Measurements from ENCODE around the gene CADM1.

CADM1 gene

DNA sequence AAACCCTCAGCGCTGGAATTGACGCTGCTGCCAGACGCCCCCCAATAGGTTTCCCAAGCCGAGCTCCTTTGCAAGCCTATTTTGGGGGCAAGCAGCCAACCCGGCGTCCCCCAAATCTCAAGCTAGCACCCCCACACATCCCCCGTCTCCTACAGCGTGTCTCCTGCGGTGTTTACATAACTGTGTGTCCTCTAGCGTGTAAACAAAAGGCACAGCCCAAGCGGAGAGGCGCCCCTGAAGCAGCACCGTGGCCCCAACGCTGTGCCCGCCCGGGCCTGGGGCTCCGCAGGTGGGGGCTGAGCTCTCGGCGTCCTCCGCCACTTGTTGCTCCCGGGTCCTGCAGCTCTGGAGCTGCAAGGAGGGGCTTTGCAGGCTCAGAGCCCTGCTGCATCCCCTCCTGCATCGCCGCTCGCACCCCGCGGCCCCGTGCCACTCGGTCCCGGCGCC, 1.6 kb downstream of the CADM1 start:
- Mint-ChIP-seq H3K4me1 (ENCODE audit: low read depth) (peaks cover 22% of the 10 kb centered on the region), H3K27ac (no peak overlapping the region), H3K27me3 (peaks cover 55% of the 10 kb centered on the region), H3K9me3 (no peaks in the 10 kb centered on the region), H3K4me3 (no peak overlapping the region), H3K36me3 (ENCODE audit: low read depth) (no peaks in the 10 kb centered on the region)
- intact Hi-C loops (cut with micrococcal nuclease): loop anchor here (10.0 kb wide), 1 partner anchor 168 kb away; no protein-coding TSS in a partner anchor

DNA sequence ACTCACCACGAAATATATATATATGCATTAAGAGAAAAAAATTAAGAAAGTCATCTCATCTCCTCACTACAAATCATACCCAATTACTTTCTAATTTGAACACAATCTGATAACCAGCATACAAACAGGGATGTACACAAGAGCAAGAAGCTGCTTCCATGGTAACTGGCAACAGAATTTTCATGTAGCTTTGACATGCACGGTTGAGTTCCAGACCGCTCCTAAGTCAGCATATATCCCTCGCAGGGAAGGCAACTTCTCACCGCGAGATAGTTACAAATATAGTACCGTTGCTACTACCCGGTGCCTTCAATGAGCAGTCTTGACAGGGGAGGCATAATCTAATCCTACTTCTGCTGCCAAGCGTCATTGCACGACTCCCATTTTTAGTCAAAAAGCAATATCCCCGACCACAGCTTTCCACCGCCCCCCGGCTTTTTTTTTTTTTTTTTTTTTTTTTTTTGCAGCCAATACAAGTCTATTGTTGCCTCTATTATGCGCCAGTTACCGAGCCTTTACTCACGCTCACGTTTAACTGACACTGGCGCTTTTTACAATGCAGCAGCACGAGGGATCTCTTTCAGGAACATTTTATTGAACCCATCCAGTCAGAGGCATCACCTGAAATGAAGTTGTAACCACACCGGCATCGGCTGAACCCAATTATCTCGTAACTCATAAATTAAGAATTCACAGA, 2.2 kb downstream of the CADM1 start:
- H3K4me3 Mint-ChIP-seq: no peak overlapping the region

DNA sequence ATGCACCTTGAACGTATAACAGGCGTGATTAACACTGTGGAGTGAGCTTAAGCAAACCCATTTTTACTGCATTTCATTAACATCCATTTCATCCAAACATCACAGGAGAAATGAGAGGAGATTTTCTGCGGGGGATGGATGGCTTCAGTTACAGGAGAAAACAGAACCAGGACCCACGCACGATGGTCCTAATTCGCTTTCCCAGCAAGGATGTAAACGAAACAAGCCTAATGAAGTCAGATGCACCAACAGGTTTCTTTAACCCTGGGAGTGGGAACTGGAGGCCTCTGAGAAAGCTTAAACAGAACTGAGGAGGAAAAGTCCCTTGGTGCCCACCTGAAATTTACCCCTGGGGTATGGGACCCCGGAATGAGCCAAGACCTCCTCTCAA, 2.7 kb downstream of the CADM1 start:
- no peaks in the 10 kb centered on the region for H3K36me3 Mint-ChIP-seq (ENCODE audit: low read depth)
- H3K27me3 Mint-ChIP-seq: peaks cover 50% of the 10 kb centered on the region
- H3K9me3 Mint-ChIP-seq: no peaks in the 10 kb centered on the region
- peaks cover 22% of the 10 kb centered on the region for H3K4me1 Mint-ChIP-seq (ENCODE audit: low read depth)
- H3K27ac Mint-ChIP-seq: no peak overlapping the region
- intact Hi-C loops (cut with micrococcal nuclease): loop anchor here (10.0 kb wide), 1 partner anchor 167 kb away; no protein-coding TSS in a partner anchor
- H3K4me3 Mint-ChIP-seq: no peak overlapping the region

More for the DNA sequence above, 2.2 kb downstream of the CADM1 start:
- Mint-ChIP-seq H3K9me3 (no peaks in the 10 kb centered on the region), H3K27ac (no peak overlapping the region), H3K27me3 (peaks cover 51% of the 10 kb centered on the region), H3K4me1 (ENCODE audit: low read depth) (peaks cover 22% of the 10 kb centered on the region), H3K36me3 (ENCODE audit: low read depth) (no peaks in the 10 kb centered on the region)
- intact Hi-C loops (cut with micrococcal nuclease): loop anchor here (10.0 kb wide), 1 partner anchor 167 kb away; no protein-coding TSS in a partner anchor

DNA sequence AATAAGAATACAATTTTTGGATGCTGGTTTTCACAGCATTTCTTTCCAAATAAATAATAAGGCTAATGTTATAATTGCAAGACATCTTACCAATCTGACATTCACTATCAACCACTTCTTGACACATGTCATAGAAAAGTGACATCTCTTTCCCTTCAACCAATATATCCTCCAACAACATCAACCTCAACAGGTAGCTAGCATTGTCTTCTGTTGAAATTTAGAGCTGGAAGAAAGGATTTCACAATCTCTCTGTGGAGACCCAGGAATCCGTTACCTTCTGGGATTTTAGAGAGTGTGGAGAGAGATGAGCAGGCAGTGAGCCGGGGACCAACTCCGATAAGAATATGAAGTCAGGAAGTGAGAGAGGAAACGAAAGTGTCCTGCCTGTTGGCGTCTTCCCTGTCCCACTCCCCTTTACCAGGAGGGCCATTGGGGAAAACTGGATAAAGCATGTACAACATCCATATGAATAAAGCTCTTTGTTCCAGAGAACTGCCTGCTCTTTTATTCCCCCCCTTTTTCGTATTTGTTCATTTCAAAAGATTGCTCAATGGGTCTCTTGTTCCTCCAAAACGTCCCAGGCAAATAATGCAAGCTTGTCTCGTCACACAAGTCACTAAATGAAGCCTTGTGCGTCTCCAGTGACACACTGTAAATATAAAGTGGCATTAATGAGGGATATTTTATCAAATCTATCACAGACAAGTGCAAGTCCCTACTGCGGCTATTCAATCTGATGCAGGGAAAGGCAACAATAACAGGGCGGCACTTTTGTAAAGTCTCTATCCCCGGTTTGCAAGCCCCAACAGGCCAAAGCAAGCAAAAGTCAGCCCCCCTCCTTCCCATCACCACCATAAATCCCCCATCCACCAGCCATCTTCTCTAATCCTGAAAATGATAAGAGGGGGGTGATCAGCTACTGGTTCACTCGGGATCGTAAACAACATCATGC, 3.4 kb downstream of the CADM1 start:
- no peak overlapping the region for H3K4me3 Mint-ChIP-seq
- intact Hi-C loops (cut with micrococcal nuclease): loop anchor here (10.0 kb wide), 1 partner anchor 166 kb away; no protein-coding TSS in a partner anchor
- H3K4me1 Mint-ChIP-seq (ENCODE audit: low read depth): peaks cover 22% of the 10 kb centered on the region
- no peak overlapping the region for H3K27ac Mint-ChIP-seq
- H3K36me3 Mint-ChIP-seq (ENCODE audit: low read depth): no peaks in the 10 kb centered on the region
- H3K9me3 Mint-ChIP-seq: no peaks in the 10 kb centered on the region
- peaks cover 47% of the 10 kb centered on the region for H3K27me3 Mint-ChIP-seq

DNA sequence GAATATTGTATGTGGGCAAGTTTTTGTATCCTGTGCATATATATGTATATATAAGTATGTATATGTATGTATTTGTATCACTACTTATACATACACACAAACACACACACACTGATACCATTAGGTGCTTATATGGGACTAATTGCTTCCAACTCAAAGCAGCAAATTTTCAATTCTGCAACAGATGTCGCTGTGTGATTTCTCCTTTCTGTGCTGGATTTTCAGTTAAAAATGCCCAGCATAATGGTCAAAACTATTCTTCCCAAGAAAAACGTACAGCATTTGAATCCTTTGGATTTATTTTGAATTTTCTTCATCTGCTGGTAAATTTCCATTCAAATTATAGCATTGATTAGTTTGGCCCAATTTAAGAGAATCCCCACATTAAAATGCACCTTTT, 4.3 kb downstream of the CADM1 start:
- Mint-ChIP-seq H3K27ac (no peak overlapping the region), H3K36me3 (ENCODE audit: low read depth) (no peaks in the 10 kb centered on the region), H3K4me1 (ENCODE audit: low read depth) (peaks cover 14% of the 10 kb centered on the region), H3K27me3 (peaks cover 44% of the 10 kb centered on the region), H3K9me3 (no peaks in the 10 kb centered on the region), H3K4me3 (no peak overlapping the region)
- intact Hi-C loops (cut with micrococcal nuclease): loop anchor here (10.0 kb wide), 1 partner anchor 165 kb away; no protein-coding TSS in a partner anchor

DNA sequence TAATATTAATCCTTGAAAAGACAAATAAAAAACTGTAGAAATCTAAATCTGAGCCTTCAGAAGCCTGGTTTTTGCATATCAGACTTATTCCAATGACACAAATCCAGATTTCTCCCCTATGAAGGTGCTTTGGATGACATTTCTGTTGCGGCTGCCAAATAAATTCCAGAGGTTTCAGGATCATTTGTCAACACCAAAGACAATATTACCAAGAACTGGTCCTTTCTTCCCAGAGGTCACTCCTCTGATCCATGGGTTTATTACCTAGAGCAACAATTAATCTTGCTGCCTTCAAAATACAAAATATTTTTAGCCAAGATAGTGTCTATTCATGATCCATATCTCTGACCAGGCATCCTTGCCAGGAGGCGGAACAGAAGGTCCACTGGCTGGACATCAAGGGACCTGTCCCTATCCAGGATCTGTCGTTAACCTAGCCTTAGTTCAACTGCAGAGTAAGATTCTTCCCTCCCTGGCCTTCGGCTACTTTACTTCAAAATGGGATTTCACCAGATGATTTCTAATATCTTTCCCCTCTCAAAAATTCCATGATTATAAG, 4.9 kb downstream of the CADM1 start:
- Mint-ChIP-seq H3K27ac (no peak overlapping the region), H3K9me3 (no peaks in the 10 kb centered on the region), H3K4me1 (ENCODE audit: low read depth) (peaks cover 10% of the 10 kb centered on the region), H3K27me3 (peaks cover 39% of the 10 kb centered on the region), H3K36me3 (ENCODE audit: low read depth) (no peaks in the 10 kb centered on the region), H3K4me3 (no peak overlapping the region)
- intact Hi-C loops (cut with micrococcal nuclease): no loop called here

DNA sequence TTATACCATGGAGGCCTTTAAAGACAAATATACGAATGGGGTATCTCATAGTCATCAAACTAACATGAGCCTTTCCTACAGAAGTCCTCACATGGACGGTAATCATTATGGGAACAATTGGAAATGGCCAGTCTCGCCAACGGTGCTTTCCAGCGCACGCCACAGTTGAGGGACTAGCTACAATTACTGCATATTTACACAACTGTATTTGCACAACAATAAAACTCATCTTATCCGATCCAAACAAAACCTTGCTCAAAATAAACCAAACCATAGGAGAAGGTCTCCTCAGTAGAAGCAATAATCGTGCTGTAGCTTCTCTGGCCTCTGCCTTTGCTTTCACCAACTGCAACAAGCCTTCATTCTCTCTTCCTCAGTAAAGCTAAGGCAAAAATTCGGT, 5.9 kb downstream of the CADM1 start:
- no peak overlapping the region for H3K27ac Mint-ChIP-seq
- intact Hi-C loops (cut with micrococcal nuclease): no loop called here

DNA sequence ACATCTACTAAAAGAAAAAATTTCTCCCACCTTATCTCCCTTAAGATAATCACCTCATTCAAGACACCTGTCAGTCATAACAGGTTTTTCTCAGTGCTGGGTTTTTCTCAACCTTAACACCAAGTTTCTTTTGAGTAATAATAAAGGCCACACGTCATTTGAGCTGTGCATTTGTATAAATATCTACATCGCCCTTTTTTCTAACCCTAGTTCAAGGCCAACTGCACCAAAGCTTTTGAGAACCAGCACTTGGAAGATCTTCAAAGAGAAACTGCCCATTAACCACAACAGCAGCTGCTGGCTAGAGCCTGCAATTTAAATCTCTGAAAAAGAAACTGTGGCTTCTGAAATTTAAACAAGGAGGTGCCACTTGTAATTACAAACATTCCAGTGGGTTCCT, 6.9 kb downstream of the CADM1 start:
- H3K27ac Mint-ChIP-seq: no peak overlapping the region
- no peaks in the 10 kb centered on the region for H3K4me1 Mint-ChIP-seq (ENCODE audit: low read depth)
- H3K9me3 Mint-ChIP-seq: no peaks in the 10 kb centered on the region
- H3K4me3 Mint-ChIP-seq: no peak overlapping the region
- peaks cover 27% of the 10 kb centered on the region for H3K27me3 Mint-ChIP-seq
- H3K36me3 Mint-ChIP-seq (ENCODE audit: low read depth): no peaks in the 10 kb centered on the region
- intact Hi-C loops (cut with micrococcal nuclease): no loop called here

More for the DNA sequence above, 5.9 kb downstream of the CADM1 start:
- H3K4me1 Mint-ChIP-seq (ENCODE audit: low read depth): peaks cover under 1% of the 10 kb centered on the region
- no peaks in the 10 kb centered on the region for H3K9me3 Mint-ChIP-seq
- no peaks in the 10 kb centered on the region for H3K36me3 Mint-ChIP-seq (ENCODE audit: low read depth)
- peaks cover 30% of the 10 kb centered on the region for H3K27me3 Mint-ChIP-seq
- no peak overlapping the region for H3K4me3 Mint-ChIP-seq

DNA sequence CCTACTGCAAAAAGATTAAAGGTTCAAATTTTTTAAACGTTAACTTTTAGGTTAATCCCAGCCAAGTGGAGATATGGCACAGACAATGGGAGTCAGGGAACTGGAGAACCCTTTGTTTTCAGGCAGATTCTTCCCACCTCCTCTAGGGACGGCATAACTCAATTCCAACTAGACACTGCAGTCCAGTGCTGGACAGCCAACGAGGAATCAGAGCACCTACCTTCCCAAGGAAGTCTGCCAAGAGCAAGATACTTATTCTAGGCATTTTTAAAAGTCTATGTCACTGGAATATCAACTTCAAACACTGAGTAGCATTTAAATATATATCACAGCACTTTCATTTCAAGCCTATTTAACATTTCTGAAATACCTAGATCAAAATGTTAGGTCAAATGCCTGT, 7.3 kb downstream of the CADM1 start:
- no peak overlapping the region for H3K27ac Mint-ChIP-seq
- H3K9me3 Mint-ChIP-seq: no peaks in the 10 kb centered on the region
- H3K4me3 Mint-ChIP-seq: no peak overlapping the region
- no peaks in the 10 kb centered on the region for H3K4me1 Mint-ChIP-seq (ENCODE audit: low read depth)
- peaks cover 27% of the 10 kb centered on the region for H3K27me3 Mint-ChIP-seq
- H3K36me3 Mint-ChIP-seq (ENCODE audit: low read depth): no peaks in the 10 kb centered on the region
- intact Hi-C loops (cut with micrococcal nuclease): no loop called here

DNA sequence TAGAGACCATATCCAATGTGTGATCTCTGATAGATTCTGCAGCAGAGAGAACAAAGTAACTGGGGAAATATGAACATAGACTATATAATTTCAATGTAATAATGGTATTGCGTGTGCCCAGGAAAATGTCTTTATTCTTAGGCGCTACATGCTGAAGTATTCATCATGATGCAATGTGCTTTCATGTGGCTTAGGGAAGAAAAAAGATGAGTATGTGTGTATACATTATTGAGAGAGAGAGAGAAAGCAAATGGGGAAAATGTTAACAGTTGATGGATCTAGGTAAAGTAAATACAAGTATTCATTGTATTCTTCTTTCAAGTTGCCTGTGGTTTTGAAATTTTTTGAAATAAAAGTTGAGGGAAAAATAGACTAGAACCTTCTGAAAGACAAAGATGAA, 10.3 kb downstream of the CADM1 start:
- Mint-ChIP-seq H3K36me3 (ENCODE audit: low read depth) (no peaks in the 10 kb centered on the region), H3K27ac (no peak overlapping the region), H3K9me3 (no peaks in the 10 kb centered on the region), H3K4me1 (ENCODE audit: low read depth) (no peaks in the 10 kb centered on the region), H3K4me3 (no peak overlapping the region), H3K27me3 (peaks cover 23% of the 10 kb centered on the region)
- intact Hi-C loops (cut with micrococcal nuclease): no loop called here

DNA sequence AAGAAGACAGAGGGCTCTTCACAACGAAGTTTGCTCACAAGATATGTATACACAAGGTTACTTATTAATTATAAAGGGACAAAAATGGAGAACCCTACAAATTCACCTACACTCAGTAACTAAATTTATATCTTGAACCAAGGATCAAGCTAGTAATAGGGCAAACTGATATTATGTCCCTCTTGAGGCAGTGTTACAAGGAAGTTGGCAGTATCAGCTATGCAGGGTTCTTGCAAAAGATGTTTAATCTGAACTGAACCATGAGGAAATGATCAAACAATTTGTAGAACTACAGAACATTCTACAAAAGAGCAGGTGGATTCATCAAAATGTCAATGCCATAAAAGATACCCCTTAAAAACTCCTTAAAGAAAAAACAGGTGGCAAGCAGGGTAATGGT, 10.7 kb downstream of the CADM1 start:
- Mint-ChIP-seq H3K9me3 (no peaks in the 10 kb centered on the region), H3K4me1 (ENCODE audit: low read depth) (no peaks in the 10 kb centered on the region), H3K27ac (no peak overlapping the region), H3K36me3 (ENCODE audit: low read depth) (no peaks in the 10 kb centered on the region), H3K27me3 (peaks cover 20% of the 10 kb centered on the region), H3K4me3 (no peak overlapping the region)
- intact Hi-C loops (cut with micrococcal nuclease): no loop called here

DNA sequence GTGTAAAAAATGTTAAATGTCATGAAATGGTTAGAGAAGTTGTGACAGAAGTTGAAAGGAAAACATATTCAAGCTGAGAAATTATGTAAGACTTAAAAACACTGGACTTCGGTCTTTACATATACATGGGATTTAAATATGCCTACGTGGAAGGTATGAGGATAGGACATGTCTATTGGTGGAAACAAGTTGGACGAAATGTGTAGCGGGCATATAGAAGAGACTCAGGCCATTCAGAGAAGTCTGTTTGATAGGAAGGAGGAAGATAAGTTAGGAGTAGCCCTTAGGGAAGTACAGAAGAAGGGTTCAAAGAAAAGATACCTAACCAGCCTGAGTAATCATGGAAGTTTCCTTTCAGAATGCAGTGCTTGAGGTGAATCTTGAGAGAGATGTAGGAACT, 14.7 kb downstream of the CADM1 start:
- Mint-ChIP-seq H3K9me3 (no peaks in the 10 kb centered on the region), H3K36me3 (ENCODE audit: low read depth) (no peaks in the 10 kb centered on the region), H3K4me3 (no peak overlapping the region), H3K27me3 (peaks cover 4% of the 10 kb centered on the region), H3K27ac (no peak overlapping the region), H3K4me1 (ENCODE audit: low read depth) (no peaks in the 10 kb centered on the region)
- intact Hi-C loops (cut with micrococcal nuclease): no loop called here

DNA sequence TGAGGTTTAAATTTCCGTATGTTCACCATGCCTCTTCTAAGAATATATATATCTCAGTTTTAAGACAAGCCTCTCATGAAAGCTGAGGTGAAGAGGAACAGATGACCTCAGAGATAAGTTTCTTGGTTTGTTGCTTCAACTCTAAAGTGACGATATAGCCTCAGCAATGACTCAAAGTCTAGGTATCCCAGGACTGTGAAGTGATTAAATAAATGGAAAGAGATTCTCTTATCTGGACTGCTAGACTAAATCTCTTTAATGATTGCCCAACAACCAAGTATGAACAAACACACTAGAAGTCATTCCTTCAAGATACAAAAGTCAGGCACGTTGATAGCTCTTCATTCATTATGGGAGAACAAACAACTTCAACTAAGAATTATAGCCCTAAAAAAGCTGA, 15.3 kb downstream of the CADM1 start:
- no peak overlapping the region for H3K4me3 Mint-ChIP-seq
- no peak overlapping the region for H3K27ac Mint-ChIP-seq
- H3K36me3 Mint-ChIP-seq (ENCODE audit: low read depth): no peaks in the 10 kb centered on the region
- intact Hi-C loops (cut with micrococcal nuclease): no loop called here
- peaks cover 4% of the 10 kb centered on the region for H3K27me3 Mint-ChIP-seq
- no peaks in the 10 kb centered on the region for H3K4me1 Mint-ChIP-seq (ENCODE audit: low read depth)
- no peaks in the 10 kb centered on the region for H3K9me3 Mint-ChIP-seq

DNA sequence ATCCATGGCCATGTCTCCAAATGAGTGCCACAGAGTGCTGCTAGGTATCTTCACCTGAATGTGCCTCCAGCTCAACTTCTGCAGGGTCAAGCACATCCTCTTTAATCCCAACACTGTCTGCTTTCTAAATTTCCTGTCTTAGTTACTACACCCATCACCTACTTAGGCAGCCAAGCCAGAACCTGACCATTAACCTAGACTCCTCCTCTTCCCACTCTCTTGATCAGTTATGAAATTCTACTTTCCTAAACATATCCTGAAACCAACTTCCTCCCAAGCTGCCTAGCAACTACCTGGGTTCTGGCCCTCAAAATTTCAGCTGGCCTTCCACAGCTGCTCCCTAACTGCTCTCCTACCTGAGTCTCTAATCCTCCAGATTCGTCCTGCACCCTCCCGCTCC, 22.7 kb downstream of the CADM1 start:
- H3K4me3 Mint-ChIP-seq: no peak overlapping the region
- H3K27ac Mint-ChIP-seq: no peak overlapping the region
- peaks cover 7% of the 10 kb centered on the region for H3K27me3 Mint-ChIP-seq
- H3K9me3 Mint-ChIP-seq: no peaks in the 10 kb centered on the region
- no peaks in the 10 kb centered on the region for H3K36me3 Mint-ChIP-seq (ENCODE audit: low read depth)
- intact Hi-C loops (cut with micrococcal nuclease): no loop called here
- H3K4me1 Mint-ChIP-seq (ENCODE audit: low read depth): no peaks in the 10 kb centered on the region

All from dendritic cell treated with granulocyte-macrophage colony-stimulating factor and Interleukin-4, amounts not matched to agents 40 ng/mL and 50 ng/mL, for 4 days (primary cell).